ENCODE results near the gene XKR8. TPM values are rescaled to one million over a fixed set of nuclear protein-coding genes. Genes with fewer than 3 reads are reported as not detected.
A peak's percentile ranks its signal among the peaks of the same experiment; 100 is the strongest.

Gene XKR8
- total RNA-seq, 2 experiments from 2014 or later: 0.38 to 2.3 TPM

DNA sequence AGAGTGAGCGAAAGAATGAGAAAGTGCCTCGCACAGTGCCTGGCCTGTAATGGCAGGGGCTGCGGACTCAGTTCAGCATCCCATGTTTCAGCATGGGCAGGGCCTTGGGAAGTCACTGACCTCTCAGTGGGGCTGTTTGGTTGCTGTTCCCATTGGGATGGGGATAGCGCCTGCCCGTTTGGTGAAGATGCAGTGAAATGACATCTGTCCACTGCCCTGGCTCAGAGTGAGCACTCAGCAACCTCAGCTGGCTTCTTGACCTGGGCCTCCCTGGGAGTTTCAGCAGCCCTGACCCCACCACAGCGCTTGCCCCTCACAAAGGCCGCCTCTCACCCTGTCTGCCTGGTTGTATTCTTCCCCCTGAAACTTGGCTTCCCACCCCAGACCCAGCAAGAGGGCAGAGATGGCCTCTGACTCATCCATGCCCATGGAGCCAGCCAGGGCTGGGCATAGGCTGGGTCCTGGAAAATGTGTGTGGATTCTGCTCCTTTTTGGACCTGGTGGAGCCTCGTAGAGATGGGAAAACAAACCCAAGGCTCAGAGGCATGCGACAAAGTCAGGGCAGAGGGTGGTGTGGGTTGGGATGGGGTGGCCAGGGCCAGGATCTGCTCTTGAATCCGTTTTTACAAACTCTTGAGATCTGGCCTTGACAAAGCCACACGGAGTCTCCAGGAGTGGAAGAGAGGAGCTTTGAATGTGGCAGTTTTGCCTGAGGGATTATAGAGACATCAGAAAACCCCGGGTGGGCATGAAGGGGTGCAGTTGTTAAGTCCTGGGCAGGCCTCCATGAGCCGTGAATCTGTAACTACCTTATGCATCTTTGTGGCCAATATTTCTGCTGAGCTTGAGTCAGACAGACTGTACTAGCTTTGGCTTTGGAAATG, 1.2 kb downstream of the XKR8 start:
- BruUV-seq (replicated peaks): no TSS peak
- intact Hi-C loops (cut with micrococcal nuclease; ENCODE audit: unreplicated experiment): no loop called here
- TF ChIP-seq EZH2phosphoT487 (IDR thresholded peaks at IDR 0.05; ENCODE audit: borderline replicate concordance, low read depth, low read length): no peak
- TF ChIP-seq, protein P1, sequence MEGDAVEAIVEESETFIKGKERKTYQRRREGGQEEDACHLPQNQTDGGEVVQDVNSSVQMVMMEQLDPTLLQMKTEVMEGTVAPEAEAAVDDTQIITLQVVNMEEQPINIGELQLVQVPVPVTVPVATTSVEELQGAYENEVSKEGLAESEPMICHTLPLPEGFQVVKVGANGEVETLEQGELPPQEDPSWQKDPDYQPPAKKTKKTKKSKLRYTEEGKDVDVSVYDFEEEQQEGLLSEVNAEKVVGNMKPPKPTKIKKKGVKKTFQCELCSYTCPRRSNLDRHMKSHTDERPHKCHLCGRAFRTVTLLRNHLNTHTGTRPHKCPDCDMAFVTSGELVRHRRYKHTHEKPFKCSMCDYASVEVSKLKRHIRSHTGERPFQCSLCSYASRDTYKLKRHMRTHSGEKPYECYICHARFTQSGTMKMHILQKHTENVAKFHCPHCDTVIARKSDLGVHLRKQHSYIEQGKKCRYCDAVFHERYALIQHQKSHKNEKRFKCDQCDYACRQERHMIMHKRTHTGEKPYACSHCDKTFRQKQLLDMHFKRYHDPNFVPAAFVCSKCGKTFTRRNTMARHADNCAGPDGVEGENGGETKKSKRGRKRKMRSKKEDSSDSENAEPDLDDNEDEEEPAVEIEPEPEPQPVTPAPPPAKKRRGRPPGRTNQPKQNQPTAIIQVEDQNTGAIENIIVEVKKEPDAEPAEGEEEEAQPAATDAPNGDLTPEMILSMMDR (conservative IDR thresholded peaks at IDR 0.05; ENCODE audit: low read length): no peak
- H3K36me3 ChIP-seq (ENCODE audit: insufficient read depth, low read length): no peaks in the 10 kb centered on the region
- no peaks in the 10 kb centered on the region for H4K20me1 ChIP-seq (ENCODE audit: insufficient read depth, low read length)
- no peak overlapping the region for H2AFZ ChIP-seq (ENCODE audit: low read length)
- ChIA-PET CTCF (ENCODE audit: unreplicated experiment) (no interaction called here), POLR2A (no interaction called here)
- peaks cover 9% of the 10 kb centered on the region for H3K4me1 ChIP-seq (ENCODE audit: insufficient read depth, low read length, poor library complexity, severe bottlenecking)
- H3K4me3 ChIP-seq (ENCODE audit: low read depth, low read length, poor library complexity, severe bottlenecking): no peak overlapping the region
- no peak for DNase-seq (ENCODE audit: low spot score)
- H3K4me2 ChIP-seq (ENCODE audit: low read length): peak overlapping the region; percentile 79; the same call in 1 of the 2 replicates
- no peaks in the 10 kb centered on the region for H3K9me3 ChIP-seq (ENCODE audit: low read length)
- no peak overlapping the region for H3K27ac ChIP-seq (ENCODE audit: low read depth, low read length, poor library complexity, severe bottlenecking)
- no peaks in the 10 kb centered on the region for H3K79me2 ChIP-seq (ENCODE audit: insufficient read depth, low read depth, low read length)
- no peaks in the 10 kb centered on the region for H3K9me2 ChIP-seq (ENCODE audit: insufficient read depth, low read length)

DNA sequence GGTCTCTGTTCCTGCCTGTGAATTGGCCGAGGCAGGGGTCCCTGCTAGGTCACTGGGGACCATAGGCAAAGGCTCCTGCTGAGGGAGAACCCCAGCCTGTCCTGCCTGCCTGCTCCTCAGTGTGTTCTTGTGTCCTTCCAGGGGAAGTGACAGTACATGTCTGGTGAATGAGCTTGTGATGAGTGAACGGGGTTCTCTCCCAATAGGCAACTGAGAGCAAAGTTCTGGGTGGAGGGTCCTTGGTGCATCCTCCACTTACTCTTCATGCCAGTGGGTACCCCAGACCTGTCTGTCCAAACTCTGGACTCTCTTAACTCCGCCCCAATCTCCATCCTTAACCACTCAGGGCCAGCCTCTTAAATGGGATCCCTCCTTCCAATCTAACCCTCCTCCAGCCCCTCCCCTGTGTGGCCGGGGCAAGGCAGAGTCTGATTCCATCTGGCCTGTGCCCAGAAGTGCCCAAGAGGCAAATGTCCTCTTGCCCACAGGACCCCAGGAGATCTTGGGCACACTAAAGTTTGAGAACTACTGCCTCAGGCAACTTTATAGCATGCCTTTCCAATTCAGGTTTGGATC, 2.0 kb downstream of the XKR8 start:
- intact Hi-C loops (cut with micrococcal nuclease; ENCODE audit: unreplicated experiment): no loop called here
- Histone ChIP-seq H3K4me1 (ENCODE audit: insufficient read depth, low read length, poor library complexity, severe bottlenecking) (peaks cover 9% of the 10 kb centered on the region), H3K36me3 (ENCODE audit: insufficient read depth, low read length) (no peaks in the 10 kb centered on the region; the same call in 1 of the 2 replicates), H2AFZ (ENCODE audit: low read length) (no peak overlapping the region), H3K79me2 (ENCODE audit: insufficient read depth, low read depth, low read length) (no peaks in the 10 kb centered on the region), H3K9me2 (ENCODE audit: insufficient read depth, low read length) (no peaks in the 10 kb centered on the region), H3K27ac (ENCODE audit: low read depth, low read length, poor library complexity, severe bottlenecking) (no peak overlapping the region), H3K4me2 (ENCODE audit: low read length) (no peak overlapping the region), H4K20me1 (ENCODE audit: insufficient read depth, low read length) (no peaks in the 10 kb centered on the region), H3K9me3 (ENCODE audit: low read length) (no peaks in the 10 kb centered on the region), H3K4me3 (ENCODE audit: low read depth, low read length, poor library complexity, severe bottlenecking) (no peak overlapping the region)
- BruUV-seq (replicated peaks): no TSS peak
- DNase-seq (ENCODE audit: low spot score): no peak
- POLR2A ChIA-PET: no interaction called here
- CTCF ChIA-PET (ENCODE audit: unreplicated experiment): no interaction called here
- TF ChIP-seq, protein P1 (conservative IDR thresholded peaks at IDR 0.05; ENCODE audit: low read length): no peak
- no peak for TF ChIP-seq EZH2phosphoT487 (IDR thresholded peaks at IDR 0.05; ENCODE audit: borderline replicate concordance, low read depth, low read length)

DNA sequence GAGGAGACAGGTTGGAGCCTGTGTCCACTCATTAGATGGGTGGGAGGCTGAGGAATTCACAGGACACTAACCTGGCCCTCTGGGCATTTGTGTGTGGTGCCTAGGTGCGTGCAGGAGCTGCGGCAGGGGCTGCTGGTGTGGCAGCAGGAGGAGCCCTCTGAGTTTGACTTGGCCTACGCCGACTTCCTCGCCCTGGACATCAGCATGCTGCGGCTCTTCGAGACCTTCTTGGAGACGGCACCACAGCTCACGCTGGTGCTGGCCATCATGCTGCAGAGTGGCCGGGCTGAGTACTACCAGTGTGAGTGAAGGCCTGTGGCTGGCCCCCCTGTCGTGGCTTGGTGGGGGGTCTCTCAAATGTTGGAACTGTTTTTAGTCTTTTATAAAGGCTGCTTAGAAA, 3.6 kb downstream of the XKR8 start:
- no peak for DNase-seq (ENCODE audit: low spot score)
- Histone ChIP-seq H3K9me3 (ENCODE audit: low read length) (no peaks in the 10 kb centered on the region), H3K9me2 (ENCODE audit: insufficient read depth, low read length) (no peaks in the 10 kb centered on the region), H2AFZ (ENCODE audit: low read length) (no peak overlapping the region), H3K4me3 (ENCODE audit: low read depth, low read length, poor library complexity, severe bottlenecking) (no peak overlapping the region), H3K4me2 (ENCODE audit: low read length) (no peak overlapping the region), H3K4me1 (ENCODE audit: insufficient read depth, low read length, poor library complexity, severe bottlenecking) (peaks cover 9% of the 10 kb centered on the region), H4K20me1 (ENCODE audit: insufficient read depth, low read length) (no peaks in the 10 kb centered on the region), H3K79me2 (ENCODE audit: insufficient read depth, low read depth, low read length) (no peaks in the 10 kb centered on the region), H3K27ac (ENCODE audit: low read depth, low read length, poor library complexity, severe bottlenecking) (no peak overlapping the region), H3K36me3 (ENCODE audit: insufficient read depth, low read length) (peaks cover 11% of the 10 kb centered on the region; the same call in 1 of the 2 replicates)
- BruUV-seq (replicated peaks): no TSS peak
- ChIA-PET POLR2A (no interaction called here), CTCF (ENCODE audit: unreplicated experiment) (no interaction called here)
- TF ChIP-seq, protein P1 (conservative IDR thresholded peaks at IDR 0.05; ENCODE audit: low read length): no peak
- no peak for TF ChIP-seq EZH2phosphoT487 (IDR thresholded peaks at IDR 0.05; ENCODE audit: borderline replicate concordance, low read depth, low read length)
- intact Hi-C loops (cut with micrococcal nuclease; ENCODE audit: unreplicated experiment): no loop called here
